Left ventricle myocardium inferior (tissue), 1 donor: ENCODE data around the gene SPRY4. TPM values are rescaled to one million over a fixed set of nuclear protein-coding genes. Genes with fewer than 3 reads are reported as not detected.

Experiments used
- DNase-seq: peaks from one replicate; pipeline ENCODE4 v3.0.0-alpha.2; 2020
- H3K27ac ChIP-seq: fragments of 200-600 bp; replicated peaks from 2 replicates; pipeline ENCODE4 v1.8.0; 2021
- H3K27me3 ChIP-seq: fragments of 200-600 bp; 2 replicates; pipeline ENCODE4 v1.8.0; 2021; ENCODE audit warnings: low read depth
- H3K36me3 ChIP-seq: fragments of 200-600 bp; 2 replicates; pipeline ENCODE4 v1.8.0; 2021
- H3K4me1 ChIP-seq: fragments of 200-600 bp; 2 replicates; pipeline ENCODE4 v1.8.0; 2021
- H3K4me3 ChIP-seq: fragments of 200-600 bp; 2 replicates; pipeline ENCODE4 v1.8.0; 2021; ENCODE audit warnings: mild to moderate bottlenecking, moderate library complexity
- H3K9me3 ChIP-seq: fragments of 200-600 bp; replicated peaks from 2 replicates; pipeline ENCODE4 v1.8.0; 2021
- intact Hi-C: fragments of 100-400 bp; cut with micrococcal nuclease; formaldehyde crosslinking; loops from one replicate; pipeline ENCODE4 v1.11.0; 2022
- total RNA-seq: library from RNA; stranded (reverse); fragmentation: NEBNext Ultra II Directional; extraction: Animal tissue kit (Norgen Biotek cat#: 25700); gene quantifications from one replicate; pipeline ENCODE4 v1.2.1, GENCODE V29; 2021
- TF ChIP-seq, protein P1 (sequence below): fragments of 200-600 bp; IDR thresholded peaks from 2 replicates; pipeline ENCODE4 v1.8.0; 2021; ENCODE audit warnings: antibody characterized with exemption, mild to moderate bottlenecking, borderline replicate concordance
- donor health status: DM: no; HTN: yes; CAD: no; lungs with severe emphysema.

The SPRY4 gene
- total RNA-seq, 1 donor from 2014 or later, result 10.2 TPM

DNA sequence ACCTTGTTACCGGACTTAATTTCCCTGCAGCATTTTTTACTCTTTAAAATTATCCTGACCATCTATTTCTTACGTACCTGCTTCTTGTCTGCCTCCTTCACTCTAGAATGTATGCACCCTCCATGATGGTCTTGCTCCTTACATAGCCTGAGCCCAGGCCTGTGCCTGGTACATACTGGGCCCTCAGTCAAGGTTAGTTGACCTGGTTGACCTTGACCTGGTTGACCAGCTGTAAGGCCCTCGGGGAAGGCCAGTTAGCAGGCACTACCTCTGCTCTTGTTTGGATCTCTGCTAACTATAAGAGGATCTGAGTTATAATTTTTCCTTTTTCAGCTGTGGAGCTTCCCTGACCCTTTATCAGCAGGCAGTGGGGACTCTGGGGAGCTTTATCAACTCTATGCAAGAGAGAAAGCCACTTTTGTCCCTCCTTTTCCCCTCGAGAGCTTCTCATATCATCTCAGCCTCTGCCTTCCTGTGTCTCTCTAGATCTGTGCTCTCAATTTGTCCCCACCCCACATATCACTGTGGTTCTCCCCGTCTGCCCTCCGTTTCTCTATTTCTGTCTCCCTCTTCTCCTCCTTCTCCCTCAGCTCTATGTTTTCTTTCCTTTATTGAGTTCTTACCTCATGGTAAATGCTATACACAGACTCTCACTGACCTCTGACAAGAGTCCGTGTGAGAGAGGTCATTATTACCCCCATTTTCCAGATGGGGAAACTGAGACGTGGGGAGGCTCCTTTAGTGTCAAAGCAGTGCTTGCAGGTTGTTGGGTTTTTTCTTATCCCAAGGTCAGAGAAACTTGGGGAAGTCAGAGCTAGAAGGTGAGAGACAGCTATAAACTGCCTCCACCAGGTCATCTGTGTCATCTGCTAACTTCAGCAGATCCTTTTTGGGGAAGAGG, 28.6 kb downstream of the SPRY4 start:
- Histone ChIP-seq H3K4me3 (peak overlapping the region; percentile 17), H3K27me3 (no peaks in the 10 kb centered on the region), H3K4me1 (peaks cover 41% of the 10 kb centered on the region), H3K9me3 (no peaks in the 10 kb centered on the region), H3K36me3 (no peaks in the 10 kb centered on the region), H3K27ac (peak overlapping the region; percentile 73)
- DNase-seq, result no peak
- intact Hi-C loops, result no loop called here
- TF ChIP-seq, protein P1, sequence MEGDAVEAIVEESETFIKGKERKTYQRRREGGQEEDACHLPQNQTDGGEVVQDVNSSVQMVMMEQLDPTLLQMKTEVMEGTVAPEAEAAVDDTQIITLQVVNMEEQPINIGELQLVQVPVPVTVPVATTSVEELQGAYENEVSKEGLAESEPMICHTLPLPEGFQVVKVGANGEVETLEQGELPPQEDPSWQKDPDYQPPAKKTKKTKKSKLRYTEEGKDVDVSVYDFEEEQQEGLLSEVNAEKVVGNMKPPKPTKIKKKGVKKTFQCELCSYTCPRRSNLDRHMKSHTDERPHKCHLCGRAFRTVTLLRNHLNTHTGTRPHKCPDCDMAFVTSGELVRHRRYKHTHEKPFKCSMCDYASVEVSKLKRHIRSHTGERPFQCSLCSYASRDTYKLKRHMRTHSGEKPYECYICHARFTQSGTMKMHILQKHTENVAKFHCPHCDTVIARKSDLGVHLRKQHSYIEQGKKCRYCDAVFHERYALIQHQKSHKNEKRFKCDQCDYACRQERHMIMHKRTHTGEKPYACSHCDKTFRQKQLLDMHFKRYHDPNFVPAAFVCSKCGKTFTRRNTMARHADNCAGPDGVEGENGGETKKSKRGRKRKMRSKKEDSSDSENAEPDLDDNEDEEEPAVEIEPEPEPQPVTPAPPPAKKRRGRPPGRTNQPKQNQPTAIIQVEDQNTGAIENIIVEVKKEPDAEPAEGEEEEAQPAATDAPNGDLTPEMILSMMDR, result no peak

DNA sequence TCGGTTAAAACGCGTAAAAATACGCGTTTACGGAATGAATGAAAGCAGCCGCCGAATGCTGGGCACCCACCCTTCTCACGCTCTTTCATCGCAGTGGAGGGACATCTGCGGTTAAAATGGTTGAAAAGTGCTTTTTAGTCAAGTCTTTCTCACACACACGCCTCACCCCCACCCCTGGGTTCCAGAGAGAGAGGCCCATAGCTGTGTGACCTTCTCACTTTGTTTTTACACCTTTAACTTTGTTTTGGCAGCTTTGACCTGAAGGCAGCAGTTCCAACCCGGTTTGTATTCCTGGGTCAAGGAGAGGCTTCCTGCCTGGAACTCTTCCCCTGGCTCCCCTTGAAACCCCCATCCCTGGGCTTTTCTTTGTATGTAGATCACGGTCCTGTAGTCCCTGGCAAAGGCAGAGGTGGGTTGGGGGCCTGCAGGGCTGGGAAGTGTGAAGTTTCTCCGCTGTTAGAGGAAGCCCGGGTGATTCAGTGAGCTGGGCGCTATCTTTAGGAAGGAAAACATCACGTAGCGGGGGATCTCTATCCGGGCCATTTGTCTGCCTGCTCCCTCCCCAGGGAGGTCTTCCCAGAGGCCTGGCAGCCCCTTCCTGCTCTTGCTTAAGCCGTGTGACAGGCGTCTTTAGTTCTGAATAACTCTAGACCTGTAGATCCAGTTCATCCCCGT, 29.6 kb downstream of the SPRY4 start:
- intact Hi-C loops, result no loop called here
- TF ChIP-seq, protein P1, result no peak
- no peaks in the 10 kb centered on the region for H3K27me3 ChIP-seq
- H3K9me3 ChIP-seq, result no peaks in the 10 kb centered on the region
- peak overlapping the region; percentile 73 for H3K27ac ChIP-seq
- peak; percentile 49 for DNase-seq
- peaks cover 50% of the 10 kb centered on the region for H3K4me1 ChIP-seq
- H3K4me3 ChIP-seq, result peak overlapping the region; percentile 17
- H3K36me3 ChIP-seq, result no peaks in the 10 kb centered on the region

DNA sequence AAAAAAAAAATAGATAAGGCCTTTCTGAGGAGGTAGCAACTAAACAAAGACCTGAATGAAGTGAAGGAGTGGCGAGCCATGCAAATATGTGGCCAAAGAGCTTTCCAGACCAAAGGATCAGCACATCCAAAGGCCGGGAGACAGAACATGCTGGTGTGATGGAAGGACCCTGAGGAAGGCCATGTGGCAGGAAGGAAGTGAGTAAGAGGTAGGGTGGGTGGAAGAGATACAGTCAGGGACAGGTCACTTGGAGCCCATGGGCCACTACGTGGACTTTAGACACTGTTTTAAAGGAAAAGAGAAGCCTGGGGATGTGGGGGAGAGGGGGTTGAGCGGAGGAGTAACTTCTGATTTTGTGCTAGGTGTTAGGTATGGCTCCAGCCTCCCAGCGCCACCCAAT, 31.3 kb downstream of the SPRY4 start:
- DNase-seq, result no peak
- H3K27me3 ChIP-seq, result no peaks in the 10 kb centered on the region
- H3K4me3 ChIP-seq, result no peak overlapping the region
- peaks cover 56% of the 10 kb centered on the region for H3K4me1 ChIP-seq
- intact Hi-C loops, result no loop called here
- no peak overlapping the region for H3K27ac ChIP-seq
- no peaks in the 10 kb centered on the region for H3K9me3 ChIP-seq
- TF ChIP-seq, protein P1, result no peak
- H3K36me3 ChIP-seq, result no peaks in the 10 kb centered on the region

DNA sequence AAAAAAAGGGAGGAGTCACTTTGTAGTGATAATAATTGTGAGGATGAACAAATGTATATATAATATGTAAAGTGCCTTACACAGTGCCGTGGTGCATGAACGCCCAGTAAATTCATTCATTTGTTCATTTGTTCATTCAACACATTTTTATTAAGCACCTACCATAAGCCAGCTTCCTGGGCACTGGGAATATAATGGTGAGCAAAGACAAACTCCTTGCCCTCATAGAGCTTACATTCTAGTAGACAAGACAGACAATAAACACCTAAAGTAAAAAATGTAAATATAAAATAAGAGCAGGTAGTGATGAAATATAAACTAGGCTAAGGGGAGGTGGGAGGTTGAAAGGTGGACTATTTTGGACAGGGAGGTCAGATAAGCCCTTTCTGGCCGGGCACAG, 32.0 kb downstream of the SPRY4 start:
- no peaks in the 10 kb centered on the region for H3K36me3 ChIP-seq
- no peak overlapping the region for H3K27ac ChIP-seq
- H3K4me3 ChIP-seq, result no peak overlapping the region
- H3K4me1 ChIP-seq, result peaks cover 61% of the 10 kb centered on the region
- DNase-seq, result no peak
- H3K9me3 ChIP-seq, result no peaks in the 10 kb centered on the region
- H3K27me3 ChIP-seq, result no peaks in the 10 kb centered on the region
- intact Hi-C loops, result no loop called here
- TF ChIP-seq, protein P1, result no peak

DNA sequence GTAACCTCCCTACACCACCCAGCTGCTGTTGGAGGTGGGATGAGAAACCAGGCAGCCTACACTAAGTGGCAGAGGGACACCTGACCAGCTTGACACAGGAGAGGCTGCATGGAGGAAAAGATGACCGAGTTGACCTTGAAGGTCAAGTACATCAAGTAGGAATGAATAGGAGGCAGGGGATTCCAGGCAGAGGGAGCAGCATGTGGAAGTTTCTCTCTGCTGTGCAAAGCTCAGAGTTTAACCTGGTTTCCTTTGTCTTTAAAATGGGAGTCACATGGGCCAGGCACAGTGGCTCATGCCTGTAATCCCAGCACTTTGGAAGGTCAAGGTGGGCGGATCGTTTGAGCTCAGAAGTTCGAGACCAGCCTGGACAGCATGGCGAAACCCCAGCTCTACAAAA, 32.6 kb downstream of the SPRY4 start:
- intact Hi-C loops, result no loop called here
- H3K27me3 ChIP-seq, result no peaks in the 10 kb centered on the region
- H3K4me3 ChIP-seq, result no peak overlapping the region
- H3K27ac ChIP-seq, result no peak overlapping the region
- H3K4me1 ChIP-seq, result peaks cover 61% of the 10 kb centered on the region
- H3K36me3 ChIP-seq, result no peaks in the 10 kb centered on the region
- TF ChIP-seq, protein P1, result no peak
- H3K9me3 ChIP-seq, result no peaks in the 10 kb centered on the region
- DNase-seq, result no peak
